ENCODE results near the gene MOV10L1.
A peak's percentile ranks its signal among the peaks of the same experiment; 100 is the strongest.

Gene MOV10L1

GRCh38 chr22:50190182-50190940 lies 100.6 kb downstream of the MOV10L1 start:
- TF ChIP-seq USF1 (IDR thresholded peaks at IDR 0.05) (no peak), TCF12 (IDR thresholded peaks at IDR 0.05; ENCODE audit: low read depth) (peak; percentile 61), CREB1 (IDR thresholded peaks at IDR 0.05; ENCODE audit: low read depth) (0 out of 2 replicates have a peak, but pooled peaks have one; percentile 31), CEBPB (IDR thresholded peaks at IDR 0.05) (no peak), YY1 (IDR thresholded peaks at IDR 0.05; ENCODE audit: low read depth) (no peak), REST (IDR thresholded peaks at IDR 0.05; ENCODE audit: low read depth) (no peak), NFIC (IDR thresholded peaks at IDR 0.05) (peak; percentile 67; the same call in 1 of the 2 replicates), TEAD4 (IDR thresholded peaks at IDR 0.05) (peak; percentile 14; the same call in 1 of the 2 replicates), TAF1 (IDR thresholded peaks at IDR 0.05; ENCODE audit: low read depth) (peak; percentile 53; the same call in 1 of the 2 replicates), MAX (IDR thresholded peaks at IDR 0.05) (peak; percentile 63; the same call in 1 of the 2 replicates), RAD21 (IDR thresholded peaks at IDR 0.05; ENCODE audit: low read depth) (peak; percentile 21; the same call in 1 of the 2 replicates), FOXM1 (IDR thresholded peaks at IDR 0.05; ENCODE audit: borderline replicate concordance, low read depth) (no peak), ZBTB7A (IDR thresholded peaks at IDR 0.05; ENCODE audit: low read depth) (peak; percentile 93), EGR1 (IDR thresholded peaks at IDR 0.05) (no peak), EP300 (IDR thresholded peaks at IDR 0.05; ENCODE audit: borderline replicate concordance) (no peak)

- TF ChIP-seq TAF1 (IDR thresholded peaks at IDR 0.05; ENCODE audit: low read depth): no peak
- TF ChIP-seq CREB1 (IDR thresholded peaks at IDR 0.05; ENCODE audit: low read depth): no peak
- TF ChIP-seq USF1 (IDR thresholded peaks at IDR 0.05): no peak
- TF ChIP-seq ZBTB7A (IDR thresholded peaks at IDR 0.05; ENCODE audit: low read depth): no peak
- TF ChIP-seq YY1 (IDR thresholded peaks at IDR 0.05; ENCODE audit: low read depth): no peak
- no peak for TF ChIP-seq CEBPB (IDR thresholded peaks at IDR 0.05)
- TF ChIP-seq EP300 (IDR thresholded peaks at IDR 0.05; ENCODE audit: borderline replicate concordance): no peak
- TF ChIP-seq TEAD4 (IDR thresholded peaks at IDR 0.05): no peak
- TF ChIP-seq TCF12 (IDR thresholded peaks at IDR 0.05; ENCODE audit: low read depth): no peak
- no peak for TF ChIP-seq NFIC (IDR thresholded peaks at IDR 0.05)
- TF ChIP-seq REST (IDR thresholded peaks at IDR 0.05; ENCODE audit: low read depth): no peak
- no peak for TF ChIP-seq MAX (IDR thresholded peaks at IDR 0.05)
- no peak for TF ChIP-seq FOXM1 (IDR thresholded peaks at IDR 0.05; ENCODE audit: borderline replicate concordance, low read depth)
- TF ChIP-seq RAD21 (IDR thresholded peaks at IDR 0.05; ENCODE audit: low read depth): no peak
- TF ChIP-seq EGR1 (IDR thresholded peaks at IDR 0.05): no peak
These were observed 101.3 kb downstream of the MOV10L1 start for GRCh38 chr22:50190941-50191741.

GRCh38 chr22:50192436-50193204 lies 102.8 kb downstream of the MOV10L1 start:
- TF ChIP-seq EP300 (IDR thresholded peaks at IDR 0.05; ENCODE audit: borderline replicate concordance): no peak
- TF ChIP-seq ZBTB7A (IDR thresholded peaks at IDR 0.05; ENCODE audit: low read depth): no peak
- TF ChIP-seq MAX (IDR thresholded peaks at IDR 0.05): no peak
- no peak for TF ChIP-seq TCF12 (IDR thresholded peaks at IDR 0.05; ENCODE audit: low read depth)
- no peak for TF ChIP-seq TEAD4 (IDR thresholded peaks at IDR 0.05)

- TF ChIP-seq YY1 (IDR thresholded peaks at IDR 0.05; ENCODE audit: low read depth): no peak
- TF ChIP-seq FOXM1 (IDR thresholded peaks at IDR 0.05; ENCODE audit: borderline replicate concordance, low read depth): no peak
- TF ChIP-seq RAD21 (IDR thresholded peaks at IDR 0.05; ENCODE audit: low read depth): no peak
- no peak for TF ChIP-seq NFIC (IDR thresholded peaks at IDR 0.05)
- no peak for TF ChIP-seq TEAD4 (IDR thresholded peaks at IDR 0.05)
- no peak for TF ChIP-seq MAX (IDR thresholded peaks at IDR 0.05)
- TF ChIP-seq CREB1 (IDR thresholded peaks at IDR 0.05; ENCODE audit: low read depth): no peak
- TF ChIP-seq EGR1 (IDR thresholded peaks at IDR 0.05): no peak
- no peak for TF ChIP-seq REST (IDR thresholded peaks at IDR 0.05; ENCODE audit: low read depth)
- no peak for TF ChIP-seq USF1 (IDR thresholded peaks at IDR 0.05)
These were observed 103.8 kb downstream of the MOV10L1 start for GRCh38 chr22:50193621-50194020.
